H1 (cell line): Measurements from ENCODE around the gene KCNK7. TPM values are rescaled to one million over a fixed set of nuclear protein-coding genes. Genes with fewer than 3 reads are reported as not detected.

Experiments used
- CTCF ChIA-PET: fragments of 300-600 bp; sonication (Branson Sonifier 250); formaldehyde crosslinking; loops from one replicate; lab custom pipeline; 2021; ENCODE audit not compliant: partially characterized antibody; lab: Charles Lee
- POLR2A ChIA-PET: fragments of 300-600 bp; sonication (Branson Sonifier 250); formaldehyde crosslinking; loops from one replicate; lab custom pipeline; 2021; ENCODE audit warnings: inconsistent platforms; ENCODE audit not compliant: partially characterized antibody; lab: Charles Lee
- DNase-seq, 2 experiments: peaks; one replicate each; pipeline versions ENCODE4 v3.0.0 to v3.0.0-alpha.2; 2010 to 2022; ENCODE audit warnings: low spot score in 2 of 2, low read depth in 1 of 2, mixed read lengths in 1 of 2
- FAIRE-seq: peaks from 2 replicates; lab custom pipeline; 2011; peaks lifted over from hg19 to GRCh38; lab: Jason Lieb, UNC
- H2AFZ ChIP-seq: 2 replicates; pipeline ENCODE4 v1.8.1; 2012; ENCODE audit warnings: low read length, inconsistent platforms
- H2AK5ac ChIP-seq: 2 replicates; pipeline ENCODE4 v1.6.1; 2013; ENCODE audit warnings: low read depth, low read length
- H2BK120ac ChIP-seq: replicated peaks from 2 replicates; pipeline ENCODE3; 2013; ENCODE audit warnings: low read depth, low read length, inconsistent platforms
- H2BK12ac ChIP-seq: 2 replicates; pipeline ENCODE4 v1.6.1; 2013; ENCODE audit warnings: low read depth, low read length
- H2BK15ac ChIP-seq: 2 replicates; pipeline ENCODE4 v1.6.1; 2013; ENCODE audit warnings: low read length
- H2BK20ac ChIP-seq: 2 replicates; pipeline ENCODE4 v1.6.1; 2013; ENCODE audit warnings: low read length
- H2BK5ac ChIP-seq: 2 replicates; pipeline ENCODE4 v1.6.1; 2013; ENCODE audit warnings: low read depth, low read length
- H3K14ac ChIP-seq: 2 replicates; pipeline ENCODE4 v1.6.1; 2013; ENCODE audit warnings: inconsistent platforms; ENCODE audit not compliant: insufficient read length
- H3K18ac ChIP-seq: 2 replicates; pipeline ENCODE4 v1.6.1; 2013; ENCODE audit warnings: low read length; ENCODE audit errors: extremely low read depth
- H3K23ac ChIP-seq: 2 replicates; pipeline ENCODE4 v1.6.1; 2013; ENCODE audit warnings: inconsistent platforms; ENCODE audit not compliant: insufficient read length
- H3K23me2 ChIP-seq: 2 replicates; pipeline ENCODE4 v1.6.1; 2013; ENCODE audit warnings: low read depth, low read length
- H3K27ac ChIP-seq: 2 replicates; pipeline ENCODE4 v1.6.1; 2011; ENCODE audit warnings: low read depth, low read length, inconsistent platforms
- H3K27me3 ChIP-seq, 4 experiments: replicated peaks in 1 of 4; 1 replicate in 1 of 4; 2 replicates in 3 of 4; pipeline versions ENCODE4 v1.6.1 to v1.8.1; 2011 to 2013; ENCODE audit warnings: low read length in 3 of 4, mild to moderate bottlenecking in 3 of 4, inconsistent platforms in 2 of 4, mixed read lengths in 2 of 4, moderate library complexity in 1 of 4; ENCODE audit not compliant: control insufficient read depth in 3 of 4, insufficient read depth in 3 of 4; ENCODE audit errors: extremely low read depth in 1 of 4
- H3K36me3 ChIP-seq, 4 experiments: 2 replicates each; pipeline versions ENCODE4 v1.6.1 to v1.8.1; 2011 to 2013; ENCODE audit warnings: mild to moderate bottlenecking in 4 of 4, low read length in 3 of 4, moderate library complexity in 2 of 4, control low read depth in 1 of 4, inconsistent platforms in 1 of 4; ENCODE audit not compliant: insufficient read depth in 4 of 4, control insufficient read depth in 2 of 4
- H3K4ac ChIP-seq: replicated peaks from 2 replicates; pipeline ENCODE3; 2013; ENCODE audit warnings: low read length, low read depth, mixed read lengths, inconsistent platforms; ENCODE audit not compliant: insufficient read length
- H3K4me1 ChIP-seq, 4 experiments: replicated peaks in 1 of 4; 1 replicate in 1 of 4; 2 replicates in 3 of 4; pipeline versions ENCODE4 v1.6.1 to v1.8.1; 2011 to 2013; ENCODE audit warnings: low read length in 3 of 4, inconsistent platforms in 2 of 4, mixed read lengths in 1 of 4; ENCODE audit not compliant: insufficient read depth in 4 of 4, control insufficient read depth in 3 of 4
- H3K4me2 ChIP-seq, 2 experiments: 2 replicates each; pipeline versions ENCODE4 v1.6.1 to v1.8.1; 2011 to 2013; ENCODE audit warnings: low read depth in 2 of 2, low read length in 2 of 2, control low read depth in 1 of 2, inconsistent platforms in 1 of 2, mild to moderate bottlenecking in 1 of 2; ENCODE audit not compliant: insufficient read depth in 1 of 2
- H3K4me3 ChIP-seq, 4 experiments: fragments of 200-600, 300-600 bp in 1 of 4; sonication (generic), shearing (Covaris generic), sonication (Bioruptor Twin) in 1 of 4; 2 replicates each; pipeline versions ENCODE4 v1.5.1 to v1.8.1; 2011 to 2016; ENCODE audit warnings: low read length in 4 of 4, low read depth in 3 of 4, control low read depth in 2 of 4, inconsistent platforms in 2 of 4, mild to moderate bottlenecking in 2 of 4, mixed read lengths in 1 of 4, moderate library complexity in 1 of 4; ENCODE audit not compliant: insufficient read depth in 2 of 4; ENCODE audit errors: extremely low read depth in 1 of 4
- H3K56ac ChIP-seq: replicated peaks from 2 replicates; pipeline ENCODE3; 2013; ENCODE audit warnings: low read depth, mild to moderate bottlenecking, mixed read lengths, low read length, inconsistent platforms; ENCODE audit not compliant: insufficient read length
- H3K79me1 ChIP-seq: 2 replicates; pipeline ENCODE4 v1.6.1; 2013; ENCODE audit warnings: low read depth, low read length, control low read depth
- H3K79me2 ChIP-seq, 2 experiments: 2 replicates each; pipeline versions ENCODE4 v1.6.1 to v1.8.1; 2012 to 2013; ENCODE audit warnings: low read length in 2 of 2, mild to moderate bottlenecking in 2 of 2, inconsistent platforms in 1 of 2; ENCODE audit not compliant: insufficient read depth in 2 of 2, control insufficient read depth in 1 of 2
- H3K9ac ChIP-seq, 4 experiments: replicated peaks in 1 of 4; 1 replicate in 1 of 4; 2 replicates in 3 of 4; pipeline versions ENCODE4 v1.6.1 to v1.8.1; 2011 to 2013; ENCODE audit warnings: low read depth in 3 of 4, low read length in 3 of 4, control low read depth in 2 of 4, mild to moderate bottlenecking in 2 of 4, moderate library complexity in 2 of 4, inconsistent platforms in 1 of 4; ENCODE audit errors: extremely low read depth in 1 of 4
- H3K9me3 ChIP-seq, 2 experiments: 2 replicates each; pipeline versions ENCODE4 v1.6.1 to v1.8.1; 2012 to 2013; ENCODE audit warnings: mild to moderate bottlenecking in 2 of 2, moderate library complexity in 2 of 2, control low read depth in 1 of 2, inconsistent platforms in 1 of 2, low read depth in 1 of 2, low read length in 1 of 2, mixed read lengths in 1 of 2; ENCODE audit not compliant: insufficient read depth in 2 of 2
- H4K20me1 ChIP-seq, 2 experiments: replicated peaks in 1 of 2; 2 replicates each; pipeline versions ENCODE3 to v1.8.1; 2011 to 2013; ENCODE audit warnings: inconsistent platforms in 2 of 2, low read length in 2 of 2, mild to moderate bottlenecking in 1 of 2; ENCODE audit not compliant: insufficient read depth in 2 of 2, control insufficient read depth in 1 of 2
- H4K5ac ChIP-seq: 2 replicates; pipeline ENCODE4 v1.6.1; 2013; ENCODE audit warnings: low read length, low read depth, mixed read lengths, inconsistent platforms; ENCODE audit not compliant: insufficient read length
- H4K8ac ChIP-seq: 2 replicates; pipeline ENCODE4 v1.8.0; 2013; ENCODE audit warnings: mild to moderate bottlenecking, moderate library complexity, low read length, inconsistent platforms; ENCODE audit not compliant: insufficient read depth; ENCODE audit errors: extremely low read depth
- H4K91ac ChIP-seq: replicated peaks from 2 replicates; pipeline ENCODE3; 2013; ENCODE audit warnings: low read length, mixed read lengths, inconsistent platforms; ENCODE audit not compliant: insufficient read length
- SP2 ChIP-seq: IDR thresholded peaks from 2 replicates; pipeline ENCODE4 v1.6.1; 2012; ENCODE audit warnings: mild to moderate bottlenecking, low read length, inconsistent platforms
- WGBS, 2 experiments: shearing (Covaris generic) in 1 of 2; methylation state at CpG; one replicate each; pipeline versions ENCODE4 v1.1.6 to v1.1.7; 2013 to 2015; ENCODE audit warnings: low lambda C conversion rate in 2 of 2, mixed read lengths in 2 of 2, inconsistent platforms in 1 of 2, low coverage in 1 of 2, missing lambda C conversion rate in 1 of 2; ENCODE audit not compliant: insufficient replicate concordance in 2 of 2, insufficient coverage in 1 of 2, insufficient read length in 1 of 2; ENCODE audit errors: extremely low coverage in 1 of 2, missing lambda C conversion rate in 1 of 2; 5-methylcytosine and 5-hydroxymethylcytosine counted together
- long read RNA-seq, 2 experiments: library from RNA in 1 of 2; library from capped mRNA in 1 of 2; stranded (forward); transcript quantifications; one replicate each; pipeline ENCODE4 v2.0.0, GENCODE V29; 2021; ENCODE audit warnings: inconsistent platforms in 1 of 2
- polyA minus RNA-seq, 3 experiments: library from RNA; depleted of rRNA, polyadenylated mRNA; stranded (reverse); fragments of >200 nt; gene quantifications; 1 replicate in 2 of 3; 2 replicates in 1 of 3; pipeline ENCODE4 v1.2.3, GENCODE V29; 2011
- polyA plus RNA-seq, 7 experiments: library from polyadenylated mRNA; depleted of rRNA in 3 of 7; stranded (reverse) in 5 of 7; unstranded in 2 of 7; fragments of >200 nt in 5 of 7; fragments of 200-250 nt in 2 of 7; gene quantifications; 1 replicate in 5 of 7; 2 replicates in 1 of 7; 4 replicates in 1 of 7; pipeline versions ENCODE4 v1.2.1 to v1.2.3, GENCODE V29; 2011 to 2013; ENCODE audit warnings: missing spikeins in 2 of 7, mixed read lengths in 2 of 7
- total RNA-seq: library from RNA; stranded (reverse); fragmentation: NEBNext Ultra II Directional; extraction: Animal tissue kit (Norgen Biotek cat#: 25700); gene quantifications from 2 replicates; pipeline ENCODE4 v1.2.1, GENCODE V29; 2021

KCNK7 gene
- total RNA-seq (0.42 and 1.0 TPM in 2 replicates), polyA plus RNA-seq (2011; rRNA removed) (0.74 and 1.4 TPM in 2 replicates), polyA minus RNA-seq (2011; rRNA and poly(A)+ RNA removed) (0.19 and 0.71 TPM in 2 replicates)
- polyA plus RNA-seq (2011; cell fraction: cytosol; rRNA removed) = 0.71 TPM
- 1.4 TPM for polyA plus RNA-seq (2011; cell fraction: nucleus; rRNA removed)
- 0.32 to 1.1 TPM (median 0.65 TPM) in 3 of 4 replicates, not detected in the other for polyA plus RNA-seq (2012, experiment 1 of 2)
- not detected for polyA plus RNA-seq (2012, experiment 2 of 2)
- 0.18 TPM for polyA plus RNA-seq (2013, experiment 1 of 2)
- polyA plus RNA-seq (2013, experiment 2 of 2) = 0.24 TPM
- not detected for polyA minus RNA-seq (2011; cell fraction: cytosol; rRNA and poly(A)+ RNA removed)
- polyA minus RNA-seq (2011; cell fraction: nucleus; rRNA and poly(A)+ RNA removed) = 1.1 TPM
- long read RNA-seq, experiment 1 = 0 reads
- long read RNA-seq, experiment 2 = 0 reads

- Histone ChIP-seq H3K9me3 (no peaks in the 10 kb centered on the region), H4K91ac (no peak within 1 kb of the TSS), H2AK5ac (no peak within 1 kb of the TSS), H3K36me3 (peaks cover 0 to 10% (median 2%) of the 10 kb centered on the region in 4 experiments; a peak in 3 of 8 replicates), H2BK5ac (no peak within 1 kb of the TSS), H3K4me2 (no peak within 1 kb of the TSS), H3K27me3 (peaks cover 8 to 21% (median 17%) of the 10 kb centered on the region in 4 experiments), H2BK15ac (no peak within 1 kb of the TSS; the same call in 1 of the 2 replicates), H4K20me1 (peaks cover 0 to 4% of the 10 kb centered on the region in 2 experiments), H4K5ac (no peak within 1 kb of the TSS), H3K4ac (no peak within 1 kb of the TSS), H3K56ac (no peak within 1 kb of the TSS), H3K79me2 (no peaks in the 10 kb centered on the region), H3K4me1 (peaks cover 3 to 10% (median 8%) of the 10 kb centered on the region in 4 experiments)
- POLR2A ChIA-PET = interaction anchor here (1.0 to 6.8 kb wide), 9 partner anchors 10 to 96 kb away, joined by 3 to 41 read pairs (median 4); partner anchors contain the start of genes FAM89B, MAP3K11 and PCNX3
- TF ChIP-seq SP2 = no peak
- TF ChIP-seq, all 59 proteins: peak for 0
- FAIRE-seq (no peak), DNase-seq (no peak)
- Histone ChIP-seq H3K4me3 (no peak within 1 kb of the TSS), H2AFZ (no peak within 1 kb of the TSS), H2BK120ac (no peak within 1 kb of the TSS), H3K23me2 (peaks cover 9% of the 10 kb centered on the region; the same call in 1 of the 2 replicates), H4K8ac (no peak within 1 kb of the TSS), H3K79me1 (no peaks in the 10 kb centered on the region), H3K23ac (no peak within 1 kb of the TSS), H3K27ac (no peak within 1 kb of the TSS), H3K14ac (no peak within 1 kb of the TSS), H3K18ac (no peak within 1 kb of the TSS), H2BK12ac (no peak within 1 kb of the TSS), H2BK20ac (no peak within 1 kb of the TSS), H3K9ac (no peak within 1 kb of the TSS)
- CTCF ChIA-PET = interaction anchor here (0.5 to 12.3 kb wide), 12 partner anchors 9 to 314 kb away, joined by 3 to 227 read pairs (median 4); partner anchors contain the start of genes EHBP1L1, FAM89B and LTBP3
- WGBS, 2 experiments = 91% methylated on average over 12 of the region's 12 CpGs; no CpG with 5 or more reads in 1 of the 2 experiments
These were observed at the start of gene KCNK7 for GRCh38 chr11:65595543-65596281. Gene KCNK7 (minus strand): TSS chr11:65595800. CDS start chr11:65595772, 28 bp downstream.
